HG02840 (cell line): ENCODE measurements around the gene PRRT1B.
"Not testable (repeated sequence)": the region's sequence is repeated elsewhere in the genome, so short reads cannot be mapped to it uniquely, and the experiment has no call there.

ENCODE experiments used
- ATAC-seq: cut with Tn5 transposase; IDR thresholded peaks from one replicate; pipeline ENCODE4 v1.9.1; 2021; ENCODE audit warnings: mild to moderate bottlenecking, moderate library complexity, moderate number of reproducible peaks; ENCODE audit not compliant: unreplicated experiment, low FRiP score

Gene PRRT1B

GRCh38 chr9:131546336-131547084 lies 1.2 kb downstream of the PRRT1B start:
- ATAC-seq, result no peak

GRCh38 chr9:131549186-131549585 lies 3.9 kb downstream of the PRRT1B start:
- not testable (repeated sequence) for ATAC-seq

- ATAC-seq, result not testable (repeated sequence)
Measured at GRCh38 chr9:131550465-131550864, 5.1 kb downstream of the PRRT1B start.

GRCh38 chr9:131552030-131552429 lies 6.7 kb downstream of the PRRT1B start:
- no peak for ATAC-seq

GRCh38 chr9:131554087-131554842 lies 8.9 kb downstream of the PRRT1B start:
- ATAC-seq, result no peak

- no peak for ATAC-seq
Measured at GRCh38 chr9:131554843-131555351, 9.6 kb downstream of the PRRT1B start.

- no peak for ATAC-seq
Measured at GRCh38 chr9:131555841-131556673, 10.7 kb downstream of the PRRT1B start.

- no peak for ATAC-seq
Measured at GRCh38 chr9:131557855-131558548, 12.7 kb downstream of the PRRT1B start.

- ATAC-seq, result no peak
Measured at GRCh38 chr9:131559421-131560000, 14.2 kb downstream of the PRRT1B start.

GRCh38 chr9:131562032-131562959 lies 17.0 kb downstream of the PRRT1B start:
- no peak for ATAC-seq

- no peak for ATAC-seq
Measured at GRCh38 chr9:131565369-131565768, 20.0 kb downstream of the PRRT1B start.

GRCh38 chr9:131566158-131566557 lies 20.8 kb downstream of the PRRT1B start:
- ATAC-seq, result no peak

- no peak for ATAC-seq
Measured at GRCh38 chr9:131567910-131568309, 22.6 kb downstream of the PRRT1B start.

- no peak for ATAC-seq
Measured at GRCh38 chr9:131574730-131575640, 29.7 kb downstream of the PRRT1B start.

GRCh38 chr9:131575946-131576853 lies 30.9 kb downstream of the PRRT1B start:
- no peak for ATAC-seq
